ENCODE measurements around the gene EIF4H.

Gene EIF4H

DNA sequence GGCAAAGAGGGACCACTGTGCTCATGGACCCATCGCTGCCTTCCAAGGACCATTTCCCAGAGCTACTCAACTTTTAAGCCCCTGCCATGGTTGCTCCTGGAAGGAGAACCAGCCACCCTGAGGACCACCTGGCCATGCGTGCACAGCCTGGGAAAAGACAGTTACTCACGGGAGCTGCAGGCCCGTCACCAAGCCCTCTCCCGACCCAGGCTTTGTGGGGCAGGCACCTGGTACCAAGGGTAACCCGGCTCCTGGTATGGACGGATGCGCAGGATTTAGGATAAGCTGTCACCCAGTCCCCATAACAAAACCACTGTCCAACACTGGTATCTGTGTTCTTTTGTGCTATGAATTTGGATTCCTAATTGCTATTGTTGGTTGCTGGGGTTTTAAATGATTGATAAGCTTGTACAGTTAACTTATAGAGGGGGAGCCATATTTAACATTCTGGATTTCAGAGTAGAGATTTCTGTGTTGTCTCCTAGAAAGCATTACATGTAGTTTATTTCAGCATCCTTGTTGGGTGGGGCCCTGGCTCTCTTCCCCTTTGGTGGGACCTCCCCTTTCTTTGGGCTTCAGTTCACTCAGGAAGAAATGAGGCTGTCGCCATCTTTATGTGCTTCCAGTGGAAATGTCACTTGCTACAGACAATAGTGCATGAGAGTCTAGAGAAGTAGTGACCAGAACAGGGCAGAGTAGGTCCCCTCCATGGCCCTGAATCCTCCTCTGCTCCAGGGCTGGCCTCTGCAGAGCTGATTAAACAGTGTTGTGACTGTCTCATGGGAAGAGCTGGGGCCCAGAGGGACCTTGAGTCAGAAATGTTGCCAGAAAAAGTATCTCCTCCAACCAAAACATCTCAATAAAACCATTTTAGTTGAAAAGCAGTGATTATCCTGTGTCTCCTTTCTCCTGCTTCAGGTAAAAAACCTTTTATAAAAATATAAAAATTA is 55.1 kb downstream of the EIF4H start:
- no peak for DNase-seq

DNA sequence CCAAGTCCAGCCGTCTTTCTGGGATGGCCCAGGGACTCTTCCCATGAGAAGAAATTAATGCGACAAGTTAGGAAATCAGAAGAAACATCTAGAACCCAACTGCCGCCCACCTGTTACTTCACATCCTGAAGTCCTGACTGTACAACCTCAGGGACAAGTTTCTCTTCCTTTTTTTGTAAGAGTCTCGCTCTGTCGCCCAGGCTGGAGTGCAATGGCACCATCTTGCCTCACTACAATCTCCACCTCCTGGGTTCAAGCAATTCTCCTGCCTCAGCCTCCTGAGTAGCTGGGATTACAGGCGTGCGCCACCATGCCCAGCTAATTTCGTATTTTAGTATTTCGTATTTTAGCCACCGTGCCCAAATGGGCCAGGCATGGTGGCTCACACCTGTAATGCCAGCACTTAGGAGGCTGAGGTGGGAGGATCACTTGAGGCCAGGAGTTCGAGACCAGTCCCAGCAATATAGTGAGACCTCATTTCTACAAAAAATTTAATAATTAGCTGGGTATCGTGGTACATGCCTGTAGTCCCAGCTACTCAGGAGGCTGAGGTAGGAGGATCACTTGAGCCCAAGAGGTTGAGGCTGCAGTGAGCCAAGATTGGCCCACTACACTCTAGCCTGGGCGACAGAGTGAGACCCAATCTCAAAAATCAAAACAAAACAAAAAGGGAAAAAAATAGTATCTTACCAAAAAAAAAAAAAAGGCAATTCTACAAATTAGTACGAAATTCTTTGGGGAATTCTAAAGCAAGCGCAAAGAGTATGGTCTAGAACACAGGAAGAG is 56.5 kb downstream of the EIF4H start:
- DNase-seq = no peak

DNA sequence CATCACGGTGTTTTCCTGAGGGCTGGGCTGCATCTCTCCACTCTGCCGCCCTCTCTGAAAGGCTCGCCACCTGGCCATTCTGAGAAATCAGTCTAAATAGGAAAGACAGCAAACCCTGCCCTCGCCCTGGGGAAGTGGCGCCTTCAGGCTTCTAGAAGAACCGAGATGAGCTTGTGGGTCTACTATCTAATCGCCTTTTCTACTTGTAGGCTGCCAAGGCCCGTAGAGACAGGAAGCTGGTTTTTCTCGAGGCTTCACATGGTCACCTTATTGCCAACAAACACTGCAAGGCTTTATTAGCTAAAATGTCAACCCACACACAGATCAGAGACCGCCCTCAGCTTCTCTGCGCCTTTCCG is 57.1 kb downstream of the EIF4H start:
- no peak for DNase-seq

DNA sequence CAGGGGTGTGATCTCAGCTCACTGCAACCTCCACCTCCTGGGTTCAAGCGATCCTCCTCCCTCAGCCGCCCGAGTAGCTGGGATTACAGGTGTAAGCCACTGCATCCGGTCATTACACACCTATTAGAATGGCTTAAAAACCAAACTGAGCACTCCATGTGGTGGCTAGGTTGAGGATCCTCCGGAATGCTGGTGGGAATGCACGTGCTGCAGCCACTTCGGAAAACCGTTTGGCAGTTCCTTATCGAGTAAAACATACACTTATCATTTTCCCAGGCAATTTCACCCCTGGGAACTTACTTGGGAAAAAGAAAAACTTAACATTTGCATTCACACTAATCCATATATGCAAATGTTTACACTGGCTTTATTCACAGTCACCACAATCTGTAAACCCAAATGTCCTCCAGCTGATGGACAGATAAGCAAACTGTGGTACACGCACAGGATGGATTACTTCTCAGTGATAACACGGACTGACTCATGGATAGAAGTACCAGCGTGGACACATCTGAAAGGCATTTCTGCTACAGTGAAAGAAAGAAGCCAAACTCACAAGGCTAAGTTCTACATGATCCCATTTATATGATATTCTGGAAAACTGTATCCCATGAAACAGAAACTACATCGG is 59.6 kb downstream of the EIF4H start:
- no peak for DNase-seq

DNA sequence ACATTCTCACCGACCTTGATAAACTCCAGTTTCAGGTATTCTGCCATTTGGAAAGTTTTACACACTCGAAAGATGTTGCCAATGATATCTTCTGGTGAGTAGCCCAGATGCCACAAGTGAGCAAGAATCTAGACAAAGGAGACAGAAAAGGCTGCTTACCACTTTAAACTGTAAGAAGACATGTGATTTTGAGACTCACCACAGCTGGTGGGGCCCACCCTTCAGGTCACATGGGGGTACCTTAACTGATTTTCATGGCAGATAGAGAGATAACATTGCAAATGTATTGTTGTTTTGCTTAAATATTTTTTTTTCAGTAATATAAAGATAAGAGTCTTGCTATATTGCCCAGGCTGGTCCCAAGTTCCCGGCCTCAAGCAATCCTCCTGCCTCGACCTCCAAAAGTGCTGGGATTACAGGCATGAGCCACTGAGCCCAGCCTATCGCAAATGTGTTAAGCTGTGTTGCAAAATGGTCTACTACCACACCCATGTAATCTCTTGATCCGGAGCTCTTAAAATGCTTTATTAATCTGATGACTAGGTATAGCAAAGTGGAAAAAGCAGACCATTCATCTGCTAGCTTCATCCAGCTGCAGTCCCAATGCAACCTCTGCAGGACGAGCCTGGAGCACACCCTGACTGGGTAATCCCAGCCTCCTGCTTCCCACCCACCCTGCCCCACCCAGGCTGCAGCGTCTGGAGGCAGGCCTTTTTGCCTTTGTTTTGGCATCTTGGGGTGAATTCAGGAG is 61.5 kb downstream of the EIF4H start:
- no peak for DNase-seq

DNA sequence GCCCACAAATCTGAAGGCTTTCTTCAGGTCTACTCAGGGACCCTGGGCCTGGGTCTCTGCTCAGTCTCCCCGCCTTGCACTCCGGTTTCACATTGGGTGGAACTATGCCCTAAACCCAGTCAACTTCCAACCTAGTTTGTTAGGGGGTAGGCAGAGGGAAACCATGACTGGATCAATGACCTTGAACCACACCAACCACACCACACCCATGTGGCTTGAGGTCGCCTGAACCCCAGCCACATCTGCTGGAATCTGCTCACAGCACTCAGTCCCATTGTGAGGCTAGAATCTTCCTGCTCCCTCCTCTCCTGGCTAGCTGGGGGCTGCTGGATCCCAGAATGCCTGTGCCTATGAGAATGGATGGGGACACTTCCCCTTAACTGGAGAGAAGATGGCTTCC is 62.1 kb downstream of the EIF4H start:
- no peak for DNase-seq

DNA sequence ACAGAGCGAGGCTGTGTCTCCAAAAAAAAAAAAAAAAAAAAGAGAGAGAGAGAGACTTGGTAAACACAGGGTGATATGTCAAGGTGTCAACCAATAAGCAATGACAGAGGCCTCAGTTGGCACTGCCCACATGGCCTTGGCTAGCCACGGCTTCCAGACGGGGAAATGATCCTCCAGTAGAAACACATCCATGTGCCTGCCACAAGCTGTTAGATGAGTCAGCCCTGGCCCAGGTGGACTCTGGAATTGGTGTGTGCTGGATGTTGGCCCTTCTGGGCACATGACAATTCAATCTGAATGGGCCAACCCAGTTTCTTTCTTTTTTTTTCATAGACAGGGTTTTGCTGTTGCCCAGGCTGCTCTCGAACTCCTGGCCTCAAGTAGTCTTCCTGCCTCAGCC is 66.3 kb downstream of the EIF4H start:
- no peak for DNase-seq

DNA sequence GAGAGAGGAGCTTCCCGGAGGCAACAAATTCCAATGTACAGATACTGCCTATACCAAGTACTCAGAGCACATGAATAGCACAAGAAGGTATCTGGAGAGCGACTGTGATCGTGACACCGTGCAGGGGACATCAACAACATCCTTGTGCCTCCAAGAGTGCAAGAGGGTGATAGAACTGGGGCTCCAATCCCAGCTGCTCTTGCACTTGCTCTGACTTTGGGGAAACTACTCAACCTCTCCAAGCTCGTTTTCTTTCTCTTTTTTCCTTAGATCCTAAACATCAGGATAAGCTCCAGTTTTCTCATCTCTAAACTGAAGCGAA is 67.9 kb downstream of the EIF4H start:
- no peak for DNase-seq

DNA sequence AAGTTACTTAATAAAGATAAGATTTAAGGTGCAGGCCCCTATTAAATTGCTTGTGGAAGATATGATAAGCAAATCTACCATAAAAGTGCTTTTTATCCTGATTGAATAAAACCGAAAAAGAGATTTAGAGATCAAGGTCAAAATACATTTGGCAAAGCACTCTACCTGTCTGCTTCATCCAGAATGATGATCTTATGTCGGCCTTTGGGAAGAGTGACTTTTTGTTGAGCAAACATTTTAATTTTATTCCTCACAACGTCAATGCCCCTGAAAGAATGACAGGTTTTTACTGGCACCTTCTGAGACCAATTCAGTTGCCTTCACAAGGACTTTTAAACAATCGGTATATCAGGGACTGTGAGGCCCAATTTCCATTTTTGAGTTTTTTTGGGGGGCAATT is 72.3 kb downstream of the EIF4H start:
- no peak for DNase-seq

Measured in SHP77 (cell line).